Panc1 (cell line): Measurements from ENCODE around the gene MAST4. TPM values are rescaled to one million over a fixed set of nuclear protein-coding genes. Genes with fewer than 3 reads are reported as not detected.

Experiments used
- ATAC-seq: fragments of 200-7000 bp; cut with Tn5 transposase; 2 replicates; pipeline ENCODE4 v1.9.1; 2020; ENCODE audit warnings: mild to moderate bottlenecking, moderate library complexity
- BruUV-seq: library from RNA; stranded (reverse); fragments of 400-500 nt; replicated peaks from 2 replicates; lab custom pipeline; 2021; lab: Mats Ljungman, UMichigan
- CTCF ChIA-PET: fragments of 300-600 bp; sonication (Branson Sonifier 250); formaldehyde crosslinking; loops from one replicate; lab custom pipeline; 2022; ENCODE audit warnings: antibody characterized with exemption; lab: Charles Lee
- POLR2A ChIA-PET: fragments of 300-600 bp; sonication (Branson Sonifier 250); formaldehyde crosslinking; loops from one replicate; lab custom pipeline; 2022; ENCODE audit warnings: antibody characterized with exemption; lab: Charles Lee
- DNase-seq: peaks from one replicate; pipeline ENCODE4 v3.0.0-alpha.2; 2010; ENCODE audit warnings: low read depth, low spot score
- H3K27ac ChIP-seq: 2 replicates; pipeline ENCODE4 v1.5.1; 2011; ENCODE audit warnings: mild to moderate bottlenecking, low read length, inconsistent platforms
- H3K27me3 ChIP-seq: fragments of 200-500 bp; sonication (Bioruptor generic); 2 replicates; pipeline ENCODE4 v1.6.0; 2014; ENCODE audit warnings: low read length, inconsistent platforms; ENCODE audit not compliant: control insufficient read depth, insufficient read depth
- H3K36me3 ChIP-seq: fragments of 200-500 bp; sonication (Bioruptor generic); 2 replicates; pipeline ENCODE4 v1.5.1; 2014; ENCODE audit warnings: inconsistent platforms, mild to moderate bottlenecking, low read length, moderate library complexity; ENCODE audit not compliant: control insufficient read depth, insufficient read depth
- H3K4me1 ChIP-seq: 2 replicates; pipeline ENCODE4 v1.5.1; 2011; ENCODE audit warnings: inconsistent platforms, mild to moderate bottlenecking, low read length, moderate library complexity; ENCODE audit not compliant: control insufficient read depth, insufficient read depth
- H3K4me3 ChIP-seq, 2 experiments: 2 replicates each; pipeline ENCODE4 v1.5.1; 2011 to 2012; ENCODE audit warnings: low read depth in 2 of 2, low read length in 2 of 2, mild to moderate bottlenecking in 2 of 2, inconsistent platforms in 1 of 2, moderate library complexity in 1 of 2
- H3K9me3 ChIP-seq: fragments of 200-500 bp; sonication (Bioruptor generic); 2 replicates; pipeline ENCODE4 v1.5.1; 2014; ENCODE audit warnings: low read depth, mild to moderate bottlenecking, inconsistent platforms, low read length, moderate library complexity; ENCODE audit not compliant: control insufficient read depth, insufficient read depth
- CTCF ChIP-seq: fragments of 450-650 bp; IDR thresholded peaks from 2 replicates; pipeline ENCODE4 v1.5.1; 2017; ENCODE audit warnings: mild to moderate bottlenecking
- POLR2AphosphoS5 ChIP-seq: IDR thresholded peaks from 2 replicates; pipeline ENCODE4 v1.6.1; 2012; ENCODE audit warnings: mild to moderate bottlenecking, low read depth, low read length, moderate library complexity
- REST ChIP-seq, 2 experiments: IDR thresholded peaks; 2 replicates each; pipeline ENCODE4 v1.6.1; 2011 to 2012; ENCODE audit warnings: low read depth in 2 of 2, control low read depth in 1 of 2, low read length in 1 of 2, mild to moderate bottlenecking in 1 of 2, moderate library complexity in 1 of 2; ENCODE audit not compliant: insufficient read depth in 1 of 2
- SIN3A ChIP-seq: IDR thresholded peaks from 2 replicates; pipeline ENCODE4 v1.6.1; 2012; ENCODE audit warnings: low read depth, mild to moderate bottlenecking, low read length, moderate library complexity, borderline replicate concordance; ENCODE audit not compliant: insufficient read depth
- TCF7L2 ChIP-seq: IDR thresholded peaks from 2 replicates; pipeline ENCODE4 v1.6.1; 2011; ENCODE audit warnings: mild to moderate bottlenecking, low read depth, low read length, inconsistent platforms
- in situ Hi-C: cut with HindIII; loops from 2 replicates; pipeline ENCODE4 v1.10.0; 2016; ENCODE audit warnings: low sequenced_read_pairs, low pct_unique_long_range_greater_than_20kb
- intact Hi-C: fragments of 100-400 bp; cut with micrococcal nuclease; formaldehyde crosslinking; loops from one replicate; pipeline ENCODE4 v1.10.0; 2022; ENCODE audit not compliant: unreplicated experiment
- total RNA-seq: library from RNA; stranded (reverse); gene quantifications from one replicate; pipeline ENCODE4 v1.2.1, GENCODE V29; 2021; ENCODE audit not compliant: unreplicated experiment

The MAST4 gene
- total RNA-seq, 1 experiment from 2014 or later: 1.8 TPM

- H3K27me3 ChIP-seq: peaks cover 3% of the 10 kb centered on the region; the same call in 1 of the 2 replicates
- ATAC-seq: no peak
- CTCF ChIA-PET: interaction anchor here (0.8 kb wide), 1 partner anchor 19 kb away, joined by 3 read pairs; no protein-coding TSS in a partner anchor
- no peaks in the 10 kb centered on the region for H3K4me1 ChIP-seq
- no peak for DNase-seq
- in situ Hi-C loops (no loop called here), intact Hi-C loops (loop anchor here (5.0 kb wide), 1 partner anchor 128 kb away; no protein-coding TSS in a partner anchor)
- TF ChIP-seq TCF7L2 (no peak), POLR2AphosphoS5 (no peak), REST (IDR thresholded peaks at IDR 0.05; ENCODE audit: insufficient read depth in 1 of 2, low read depth in 2 of 2, low read length in 1 of 2) (no peak), SIN3A (no peak), CTCF (no peak)
- BruUV-seq: no TSS peak
- H3K9me3 ChIP-seq: no peaks in the 10 kb centered on the region
- POLR2A ChIA-PET: no interaction called here
- no peak overlapping the region for H3K27ac ChIP-seq
- H3K36me3 ChIP-seq: no peaks in the 10 kb centered on the region
- H3K4me3 ChIP-seq: no peak overlapping the region
Observed at GRCh38 chr5:66704790-66705425, 108.7 kb downstream of the MAST4 start.

DNA sequence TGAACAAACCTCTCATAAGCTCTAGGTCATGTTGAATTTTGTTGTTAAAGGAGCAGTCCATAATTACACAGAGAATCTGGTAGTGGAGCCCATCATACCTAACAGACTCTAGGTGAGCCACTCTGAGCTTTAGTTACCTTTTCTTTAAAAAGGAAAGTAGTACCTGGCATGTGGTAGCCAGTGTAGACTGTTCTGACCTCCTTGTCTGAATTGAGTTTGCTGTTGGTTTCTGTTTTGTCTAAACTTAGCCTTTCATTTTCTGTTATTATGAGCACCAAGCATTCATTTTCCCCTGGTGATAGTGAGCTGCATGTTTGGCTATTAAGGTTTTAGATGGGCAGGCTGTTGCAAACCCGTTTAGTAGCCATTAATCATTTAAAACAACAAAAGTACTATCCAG, 112.2 kb downstream of the MAST4 start:
- CTCF ChIA-PET: no interaction called here
- POLR2A ChIA-PET: no interaction called here
- H3K27ac ChIP-seq: no peak overlapping the region
- no peak overlapping the region for H3K4me3 ChIP-seq
- H3K27me3 ChIP-seq: peaks cover 3% of the 10 kb centered on the region; the same call in 1 of the 2 replicates
- in situ Hi-C loops (no loop called here), intact Hi-C loops (no loop called here)
- no peak for TF ChIP-seq SIN3A
- no peaks in the 10 kb centered on the region for H3K9me3 ChIP-seq
- no TSS peak for BruUV-seq
- no peak for DNase-seq
- H3K36me3 ChIP-seq: no peaks in the 10 kb centered on the region
- H3K4me1 ChIP-seq: no peaks in the 10 kb centered on the region
- ATAC-seq: no peak

GRCh38 chr5:66710557-66711088, 114.4 kb downstream of the MAST4 start:
- Histone ChIP-seq H3K27me3 (no peaks in the 10 kb centered on the region), H3K27ac (no peak overlapping the region), H3K36me3 (no peaks in the 10 kb centered on the region), H3K4me1 (no peaks in the 10 kb centered on the region), H3K4me3 (no peak overlapping the region), H3K9me3 (no peaks in the 10 kb centered on the region)
- in situ Hi-C loops (no loop called here), intact Hi-C loops (no loop called here)
- POLR2A ChIA-PET: no interaction called here
- ATAC-seq: no peak
- no TSS peak for BruUV-seq
- CTCF ChIA-PET: no interaction called here
- DNase-seq: no peak
- TF ChIP-seq SIN3A: no peak
